NCI-H82 treated with DMSO at 0.1 percent for 48 hours (cell line): Measurements from ENCODE around the gene TXNDC5.
"Not testable (repeated sequence)": the region's sequence is repeated elsewhere in the genome, so short reads cannot be mapped to it uniquely, and the experiment has no call there.

Source experiments
- DNase-seq: peaks from one replicate; lab custom pipeline; 2025; ENCODE audit not compliant: unreplicated experiment; lab: John Stamatoyannopoulos, UW

The TXNDC5 gene

GRCh38 chr6:7914991-7915789 lies 4.6 kb upstream of the TXNDC5 start:
- DNase-seq = no peak

GRCh38 chr6:7914311-7914710 lies 3.7 kb upstream of the TXNDC5 start:
- DNase-seq = no peak

- peak; percentile 82 for DNase-seq
These were observed 2.3 kb upstream of the TXNDC5 start for GRCh38 chr6:7912736-7913517.

GRCh38 chr6:7912024-7912423 lies 1.4 kb upstream of the TXNDC5 start:
- no peak for DNase-seq

- no peak for DNase-seq
These were observed 747 bp upstream of the TXNDC5 start for GRCh38 chr6:7911345-7911725.

GRCh38 chr6:7910298-7910653 lies 312 bp downstream of the TXNDC5 start:
- DNase-seq = no peak

GRCh38 chr6:7909323-7910276 lies 988 bp downstream of the TXNDC5 start:
- DNase-seq = no peak

- DNase-seq = no peak
These were observed 3.4 kb downstream of the TXNDC5 start for GRCh38 chr6:7907159-7907558.

GRCh38 chr6:7906741-7907140 lies 3.8 kb downstream of the TXNDC5 start:
- DNase-seq = no peak

GRCh38 chr6:7905416-7905815 lies 5.2 kb downstream of the TXNDC5 start:
- no peak for DNase-seq

- DNase-seq = no peak
These were observed 5.8 kb downstream of the TXNDC5 start for GRCh38 chr6:7904654-7905319.

- DNase-seq = no peak
These were observed 6.9 kb downstream of the TXNDC5 start for GRCh38 chr6:7903673-7904072.

- DNase-seq = no peak
These were observed 7.7 kb downstream of the TXNDC5 start for GRCh38 chr6:7902867-7903266.

- no peak for DNase-seq
These were observed 8.4 kb downstream of the TXNDC5 start for GRCh38 chr6:7902221-7902620.

- no peak for DNase-seq
These were observed 8.8 kb downstream of the TXNDC5 start for GRCh38 chr6:7901780-7902179.

- DNase-seq = no peak
These were observed 9.5 kb downstream of the TXNDC5 start for GRCh38 chr6:7901056-7901455.

- DNase-seq = no peak
These were observed 10.0 kb downstream of the TXNDC5 start for GRCh38 chr6:7900621-7901020.

GRCh38 chr6:7899889-7900213 lies 10.7 kb downstream of the TXNDC5 start:
- DNase-seq = no peak

- no peak for DNase-seq
These were observed 11.3 kb downstream of the TXNDC5 start for GRCh38 chr6:7899101-7899888.

- not testable (repeated sequence) for DNase-seq
These were observed 12.4 kb downstream of the TXNDC5 start for GRCh38 chr6:7898193-7898586.
